ENCODE results near the gene TMEM167B. TPM values are rescaled to one million over a fixed set of nuclear protein-coding genes. Genes with fewer than 3 reads are reported as not detected.

TMEM167B gene
- total and polyA plus RNA-seq, 2 of the 4 experiments (the other 2 are of a cell fraction) = 21.6 to 32.1 TPM

DNA sequence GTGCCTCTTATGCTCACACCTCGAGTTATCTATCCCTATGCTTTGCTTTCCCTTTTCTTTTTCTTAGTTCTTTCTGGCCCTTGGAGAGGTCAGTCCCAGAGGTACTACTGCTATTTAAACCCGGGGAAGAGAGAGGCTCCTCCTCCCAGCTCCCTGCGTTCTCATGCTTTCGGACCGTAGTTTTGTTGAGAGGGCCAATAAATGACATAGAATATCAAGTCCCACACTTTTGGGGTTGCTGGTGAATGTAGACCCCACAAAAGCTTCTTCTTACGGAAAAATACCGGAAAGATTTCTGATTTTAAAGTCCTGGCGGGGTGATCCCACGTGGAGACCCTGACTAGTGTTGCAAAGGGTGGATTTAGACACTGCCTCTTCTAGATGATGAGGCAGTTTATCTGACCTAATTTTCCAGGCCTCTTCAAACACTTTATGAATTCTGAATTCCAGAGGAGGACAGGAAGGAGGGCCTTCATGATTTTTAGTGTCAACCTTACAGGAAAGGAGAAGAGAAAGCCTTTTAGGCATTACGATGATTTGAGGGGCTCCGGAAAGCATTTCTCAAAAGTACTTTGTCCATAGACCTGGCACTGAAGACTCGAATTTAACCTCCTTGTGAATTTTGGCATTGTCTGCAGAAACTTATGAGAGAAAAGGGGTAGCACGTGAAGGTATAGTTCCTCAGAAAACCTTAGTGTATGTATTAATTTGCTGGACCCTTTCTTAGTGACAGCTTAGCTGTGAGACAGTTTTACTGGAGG, 694 bp downstream of the TMEM167B start:
- peak overlapping the region; percentile 96 for H3K4ac ChIP-seq (ENCODE audit: low read depth, low read length)
- peak overlapping the region; percentile 95 for H3K4me2 ChIP-seq (ENCODE audit: low read depth, low read length)
- peak overlapping the region; percentile 72 for H4K5ac ChIP-seq (ENCODE audit: low read depth, low read length)
- H3K27me3 ChIP-seq (ENCODE audit: control insufficient read depth, insufficient read depth, low read length) = no peaks in the 10 kb centered on the region
- H3K9ac ChIP-seq (ENCODE audit: low read depth, low read length) = peak overlapping the region; percentile 94
- H3K9me1 ChIP-seq (ENCODE audit: insufficient read depth, low read length) = no peaks in the 10 kb centered on the region
- 0% methylated on average over 2 of the region's 13 CpGs; no CpG with 5 or more reads in 1 of the 2 experiments for WGBS, 2 experiments (ENCODE audit: extremely low coverage in 2 of 2, insufficient read length in 1 of 2)
- in situ Hi-C loops (cut with MboI; ENCODE audit: low sequenced_read_pairs) (no loop called here), dilution Hi-C loops (cut with HindIII; ENCODE audit: low sequenced_read_pairs, unreplicated experiment) (no loop called here), intact Hi-C loops (cut with micrococcal nuclease) (no loop called here)
- CTCF ChIA-PET = interaction anchor here (1.7 kb wide), 2 partner anchors 9 to 21 kb away, joined by 4 to 6 read pairs; a partner anchor contains a TSS
- H3K36me3 ChIP-seq (ENCODE audit: control insufficient read depth, insufficient read depth, low read length) = peaks cover 3% of the 10 kb centered on the region; the same call in 1 of the 2 replicates
- peak overlapping the region; percentile 94 for H3K56ac ChIP-seq (ENCODE audit: extremely low read depth, insufficient read depth, low read length)
- H3K4me1 ChIP-seq (ENCODE audit: control insufficient read depth, insufficient read depth, low read length) = peaks cover 8% of the 10 kb centered on the region; the same call in 1 of the 2 replicates
- BruUV-seq (replicated peaks) = no TSS peak
- peaks cover 26 to 51% of the 10 kb centered on the region in 2 experiments for H3K79me1 ChIP-seq (ENCODE audit: low read depth in 1 of 2, low read length in 2 of 2)
- ATAC-seq (ENCODE audit: low read depth) (peak; percentile 73), DNase-seq (peak; percentile 59)
- H2BK120ac ChIP-seq (ENCODE audit: low read depth, low read length) = peak overlapping the region; percentile 70; the same call in 1 of the 2 replicates
- peak overlapping the region; percentile 47 to 85 for H4K8ac ChIP-seq (ENCODE audit: low read depth in 2 of 2, low read length in 2 of 2)
- peak overlapping the region; percentile 31; the same call in 1 of the 2 replicates for H2AK5ac ChIP-seq (ENCODE audit: low read depth, low read length)
- H2BK15ac ChIP-seq (ENCODE audit: low read depth, low read length) = peak overlapping the region; percentile 73; the same call in 2 of the 3 replicates
- H3K14ac ChIP-seq (replicated peaks; ENCODE audit: low read depth, low read length) = peak overlapping the region; percentile 94
- H2AK9ac ChIP-seq (replicated peaks; ENCODE audit: low read depth, low read length, poor library complexity) = peak overlapping the region; percentile 90
- H3K23ac ChIP-seq (ENCODE audit: low read depth, low read length) = peak overlapping the region; percentile 75
- POLR2A ChIA-PET (ENCODE audit: unreplicated experiment) = interaction anchor here (1.2 kb wide), 1 partner anchor 15 kb away, joined by 3 read pairs; the partner anchor contains the start of gene TAF13
- H3K4me3 ChIP-seq (ENCODE audit: insufficient read depth, low read depth, low read length) = peak overlapping the region; percentile 87
- peak overlapping the region; percentile 45 for H3K18ac ChIP-seq (ENCODE audit: low read depth, low read length)
- H3K27ac ChIP-seq (ENCODE audit: insufficient read depth, low read length) = peak overlapping the region; percentile 98
- H4K20me1 ChIP-seq (ENCODE audit: insufficient read depth, low read length) = no peaks in the 10 kb centered on the region
- peak overlapping the region; percentile 96 for H2BK5ac ChIP-seq (ENCODE audit: low read depth, low read length, poor library complexity, severe bottlenecking)
- H2BK20ac ChIP-seq (ENCODE audit: low read depth, low read length) = 0 out of 2 replicates have a peak overlapping the region, but pooled peaks have one; percentile 15
- no peaks in the 10 kb centered on the region for H3K9me3 ChIP-seq (ENCODE audit: control insufficient read depth, insufficient read depth, low read length)
- peak overlapping the region; percentile 97 for H2AFZ ChIP-seq (replicated peaks; ENCODE audit: low read length, poor library complexity)
- H4K91ac ChIP-seq (ENCODE audit: insufficient read depth, low read depth, low read length) = peak overlapping the region; percentile 93
- TF ChIP-seq MXI1 (IDR thresholded peaks at IDR 0.05; ENCODE audit: borderline replicate concordance, low read depth, low read length) (peak; percentile 75), BHLHE40 (IDR thresholded peaks at IDR 0.05; ENCODE audit: low read depth, low read length) (no peak), RCOR1 (IDR thresholded peaks at IDR 0.05; ENCODE audit: insufficient replicate concordance, low read length) (no peak), SMC3 (IDR thresholded peaks at IDR 0.05; ENCODE audit: low read depth, low read length) (no peak), POLR2A (IDR thresholded peaks at IDR 0.05; ENCODE audit: low read depth, low read length) (peak; percentile 56), CHD1 (IDR thresholded peaks at IDR 0.05; ENCODE audit: low read depth, low read length) (0 out of 2 replicates have a peak, but pooled peaks have one; percentile 12), FOS (IDR thresholded peaks at IDR 0.05; ENCODE audit: low read depth, low read length) (no peak), RFX5 (IDR thresholded peaks at IDR 0.05; ENCODE audit: low read depth, low read length) (no peak), NFE2L2 (IDR thresholded peaks at IDR 0.05; ENCODE audit: low read depth, low read length) (0 out of 2 replicates have a peak, but pooled peaks have one; percentile 17), CEBPB (IDR thresholded peaks at IDR 0.05; ENCODE audit: low read depth, low read length) (no peak)
- TF ChIP-seq, protein P1, sequence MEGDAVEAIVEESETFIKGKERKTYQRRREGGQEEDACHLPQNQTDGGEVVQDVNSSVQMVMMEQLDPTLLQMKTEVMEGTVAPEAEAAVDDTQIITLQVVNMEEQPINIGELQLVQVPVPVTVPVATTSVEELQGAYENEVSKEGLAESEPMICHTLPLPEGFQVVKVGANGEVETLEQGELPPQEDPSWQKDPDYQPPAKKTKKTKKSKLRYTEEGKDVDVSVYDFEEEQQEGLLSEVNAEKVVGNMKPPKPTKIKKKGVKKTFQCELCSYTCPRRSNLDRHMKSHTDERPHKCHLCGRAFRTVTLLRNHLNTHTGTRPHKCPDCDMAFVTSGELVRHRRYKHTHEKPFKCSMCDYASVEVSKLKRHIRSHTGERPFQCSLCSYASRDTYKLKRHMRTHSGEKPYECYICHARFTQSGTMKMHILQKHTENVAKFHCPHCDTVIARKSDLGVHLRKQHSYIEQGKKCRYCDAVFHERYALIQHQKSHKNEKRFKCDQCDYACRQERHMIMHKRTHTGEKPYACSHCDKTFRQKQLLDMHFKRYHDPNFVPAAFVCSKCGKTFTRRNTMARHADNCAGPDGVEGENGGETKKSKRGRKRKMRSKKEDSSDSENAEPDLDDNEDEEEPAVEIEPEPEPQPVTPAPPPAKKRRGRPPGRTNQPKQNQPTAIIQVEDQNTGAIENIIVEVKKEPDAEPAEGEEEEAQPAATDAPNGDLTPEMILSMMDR (conservative IDR thresholded peaks at IDR 0.05; ENCODE audit: low read depth, low read length) = no peak
- TF ChIP-seq, protein P2, sequence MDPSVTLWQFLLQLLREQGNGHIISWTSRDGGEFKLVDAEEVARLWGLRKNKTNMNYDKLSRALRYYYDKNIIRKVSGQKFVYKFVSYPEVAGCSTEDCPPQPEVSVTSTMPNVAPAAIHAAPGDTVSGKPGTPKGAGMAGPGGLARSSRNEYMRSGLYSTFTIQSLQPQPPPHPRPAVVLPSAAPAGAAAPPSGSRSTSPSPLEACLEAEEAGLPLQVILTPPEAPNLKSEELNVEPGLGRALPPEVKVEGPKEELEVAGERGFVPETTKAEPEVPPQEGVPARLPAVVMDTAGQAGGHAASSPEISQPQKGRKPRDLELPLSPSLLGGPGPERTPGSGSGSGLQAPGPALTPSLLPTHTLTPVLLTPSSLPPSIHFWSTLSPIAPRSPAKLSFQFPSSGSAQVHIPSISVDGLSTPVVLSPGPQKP (IDR thresholded peaks at IDR 0.05; ENCODE audit: borderline replicate concordance, low read depth, low read length) = no peak
- TF ChIP-seq, protein P3, sequence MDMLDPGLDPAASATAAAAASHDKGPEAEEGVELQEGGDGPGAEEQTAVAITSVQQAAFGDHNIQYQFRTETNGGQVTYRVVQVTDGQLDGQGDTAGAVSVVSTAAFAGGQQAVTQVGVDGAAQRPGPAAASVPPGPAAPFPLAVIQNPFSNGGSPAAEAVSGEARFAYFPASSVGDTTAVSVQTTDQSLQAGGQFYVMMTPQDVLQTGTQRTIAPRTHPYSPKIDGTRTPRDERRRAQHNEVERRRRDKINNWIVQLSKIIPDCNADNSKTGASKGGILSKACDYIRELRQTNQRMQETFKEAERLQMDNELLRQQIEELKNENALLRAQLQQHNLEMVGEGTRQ (IDR thresholded peaks at IDR 0.05; ENCODE audit: low read depth, low read length) = no peak
